Calu3 (cell line): ENCODE measurements around the gene NSUN5. TPM values are rescaled to one million over a fixed set of nuclear protein-coding genes. Genes with fewer than 3 reads are reported as not detected.

Experiments
- BruUV-seq: library from RNA; stranded (reverse); fragments of 400-500 nt; replicated peaks from 2 replicates; lab custom pipeline; 2021; lab: Mats Ljungman, UMichigan
- CTCF ChIA-PET: fragments of 300-600 bp; sonication (Branson Sonifier 250); formaldehyde crosslinking; loops from one replicate; lab custom pipeline; 2022; ENCODE audit warnings: antibody characterized with exemption; lab: Charles Lee
- DNase-seq: peaks from one replicate; pipeline ENCODE4 v3.0.0; 2022
- H3K27ac Mint-ChIP-seq: one replicate; pipeline ENCODE4 v1.8.0; 2022; ENCODE audit warnings: mixed read lengths; ENCODE audit not compliant: unreplicated experiment
- H3K27me3 Mint-ChIP-seq: one replicate; pipeline ENCODE4 v1.8.0; 2022; ENCODE audit warnings: mixed read lengths; ENCODE audit not compliant: unreplicated experiment
- H3K36me3 Mint-ChIP-seq: one replicate; pipeline ENCODE4 v1.8.0; 2022; ENCODE audit warnings: mild to moderate bottlenecking, moderate library complexity, mixed read lengths; ENCODE audit not compliant: insufficient read depth, unreplicated experiment
- H3K4me1 Mint-ChIP-seq: one replicate; pipeline ENCODE4 v1.8.0; 2022; ENCODE audit warnings: mild to moderate bottlenecking, low read depth, mixed read lengths; ENCODE audit not compliant: unreplicated experiment
- H3K4me3 Mint-ChIP-seq: one replicate; pipeline ENCODE4 v1.8.0; 2022; ENCODE audit warnings: mild to moderate bottlenecking, low read depth, moderate library complexity, mixed read lengths; ENCODE audit not compliant: unreplicated experiment
- H3K9me3 Mint-ChIP-seq: one replicate; pipeline ENCODE4 v1.8.0; 2022; ENCODE audit warnings: low read depth, mixed read lengths; ENCODE audit not compliant: unreplicated experiment
- CTCF ChIP-seq: fragments of 200-600 bp; IDR thresholded peaks from one replicate; pipeline ENCODE4 v1.8.0; 2022; ENCODE audit warnings: antibody characterized with exemption; ENCODE audit not compliant: unreplicated experiment
- intact Hi-C: fragments of 100-400 bp; cut with micrococcal nuclease; formaldehyde crosslinking; loops from one replicate; pipeline ENCODE4 v1.10.0; 2022; ENCODE audit not compliant: unreplicated experiment
- total RNA-seq: library from RNA; stranded (reverse); gene quantifications from 2 replicates; pipeline ENCODE4 v1.2.3, GENCODE V29; 2022

The NSUN5 gene
- total RNA-seq, 1 experiment from 2014 or later: 17.5 TPM

- CTCF ChIA-PET: interaction anchor here (0.7 kb wide), 1 partner anchor 96 kb away, joined by 3 read pairs; no protein-coding TSS in a partner anchor
- Mint-ChIP-seq H3K27me3 (peaks cover 15% of the 10 kb centered on the region), H3K36me3 (no peaks in the 10 kb centered on the region), H3K4me3 (no peak overlapping the region), H3K27ac (no peak overlapping the region), H3K4me1 (no peaks in the 10 kb centered on the region), H3K9me3 (peaks cover 4% of the 10 kb centered on the region)
- intact Hi-C loops: loop anchor here (10.0 kb wide), 1 partner anchor 85 kb away; the partner anchor contains the start of gene FZD9
- no peak for DNase-seq
- TF ChIP-seq CTCF: no peak
- BruUV-seq: no TSS peak
Observed at GRCh38 chr7:73349763-73350162, 41.1 kb upstream of the NSUN5 start.

GRCh38 chr7:73345951-73346350, 37.3 kb upstream of the NSUN5 start:
- Mint-ChIP-seq H3K4me3 (no peak overlapping the region), H3K4me1 (peaks cover 7% of the 10 kb centered on the region), H3K27me3 (peaks cover 15% of the 10 kb centered on the region), H3K9me3 (no peaks in the 10 kb centered on the region), H3K27ac (no peak overlapping the region), H3K36me3 (no peaks in the 10 kb centered on the region)
- CTCF ChIA-PET: no interaction called here
- no peak for DNase-seq
- no peak for TF ChIP-seq CTCF
- intact Hi-C loops: loop anchor here (10.0 kb wide), 1 partner anchor 89 kb away; the partner anchor contains the start of gene FZD9
- no TSS peak for BruUV-seq

- Mint-ChIP-seq H3K4me1 (peaks cover 7% of the 10 kb centered on the region), H3K9me3 (no peaks in the 10 kb centered on the region), H3K27ac (no peak overlapping the region), H3K36me3 (no peaks in the 10 kb centered on the region), H3K4me3 (no peak overlapping the region), H3K27me3 (peaks cover 15% of the 10 kb centered on the region)
- intact Hi-C loops: loop anchor here (10.0 kb wide), 1 partner anchor 89 kb away; the partner anchor contains the start of gene FZD9
- TF ChIP-seq CTCF: no peak
- CTCF ChIA-PET: no interaction called here
- BruUV-seq: no TSS peak
- no peak for DNase-seq
Observed at GRCh38 chr7:73345538-73345937, 36.9 kb upstream of the NSUN5 start.

DNA sequence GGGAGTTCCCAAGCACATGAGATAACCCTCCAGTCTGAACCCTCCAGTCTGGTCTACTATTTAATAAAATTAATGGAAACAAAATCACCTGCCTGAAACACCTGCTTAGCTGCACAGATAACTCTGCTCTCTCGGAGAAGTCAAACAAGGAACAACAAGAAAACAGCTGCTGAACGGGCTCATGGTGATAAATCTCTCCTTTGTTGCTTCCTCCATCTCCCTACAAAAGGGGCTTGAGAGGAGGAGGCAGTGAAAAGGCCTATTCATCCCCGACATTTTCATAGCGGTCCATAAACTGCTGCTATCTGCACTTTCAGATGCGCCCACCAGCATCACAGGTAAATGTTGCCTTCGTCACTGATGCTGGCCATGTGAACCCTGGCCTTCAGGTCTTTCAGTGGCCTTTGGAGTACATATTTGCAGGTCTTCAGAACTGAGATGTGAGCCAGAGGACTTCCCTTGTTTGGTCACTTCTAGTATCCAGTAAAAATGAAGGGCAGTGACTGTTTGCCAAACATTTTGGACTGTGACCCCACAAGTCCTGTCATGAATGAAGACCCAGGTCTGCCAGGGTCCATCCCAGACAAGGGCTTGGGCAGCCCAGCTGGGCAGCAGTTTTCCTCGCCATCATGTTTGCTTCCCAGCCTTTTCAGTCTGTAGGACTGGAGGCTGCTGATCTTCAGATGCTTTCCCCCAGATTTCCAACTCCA, 35.2 kb upstream of the NSUN5 start:
- Mint-ChIP-seq H3K27ac (no peak overlapping the region), H3K4me1 (peaks cover 7% of the 10 kb centered on the region), H3K36me3 (no peaks in the 10 kb centered on the region), H3K4me3 (no peak overlapping the region), H3K9me3 (no peaks in the 10 kb centered on the region), H3K27me3 (peaks cover 14% of the 10 kb centered on the region)
- TF ChIP-seq CTCF: no peak
- DNase-seq: no peak
- BruUV-seq: no TSS peak
- CTCF ChIA-PET: no interaction called here
- intact Hi-C loops: loop anchor here (10.0 kb wide), 1 partner anchor 91 kb away; the partner anchor contains the start of gene FZD9
